Activated CD4-positive, alpha-beta T cell treated with anti-CD3 and anti-CD28 coated beads for 4 hours (primary cell): ENCODE measurements around the gene OR10H4.
"Not testable (repeated sequence)": the region's sequence is repeated elsewhere in the genome, so short reads cannot be mapped to it uniquely, and the experiment has no call there.

Source experiments
- DNase-seq, 2 donors: peaks; one replicate each; pipeline ENCODE4 v3.0.0-alpha.2; 2020

The OR10H4 gene

GRCh38 chr19:15945301-15945700 is 3.5 kb upstream of the OR10H4 start:
- no peak for DNase-seq

DNA sequence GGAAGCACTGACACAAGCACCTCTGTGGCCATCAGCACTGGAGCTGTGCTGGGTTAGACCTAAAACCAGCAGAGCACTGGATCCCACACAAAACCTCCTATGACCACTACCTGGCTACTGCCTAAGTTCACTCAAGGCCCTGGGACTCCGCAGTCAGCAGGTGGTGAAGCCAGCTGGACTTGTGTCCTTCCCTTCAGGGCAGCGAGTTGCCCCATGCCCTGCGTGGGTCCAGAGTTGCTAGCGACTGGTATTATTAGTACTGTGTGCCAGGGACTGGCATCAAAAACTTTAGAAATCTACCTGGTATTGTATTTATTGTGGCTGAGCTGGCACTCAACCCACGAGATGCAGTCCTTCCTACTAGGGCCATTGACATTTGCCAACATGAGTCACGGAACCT is 6.0 kb downstream of the OR10H4 start:
- DNase-seq, result no peak

DNA sequence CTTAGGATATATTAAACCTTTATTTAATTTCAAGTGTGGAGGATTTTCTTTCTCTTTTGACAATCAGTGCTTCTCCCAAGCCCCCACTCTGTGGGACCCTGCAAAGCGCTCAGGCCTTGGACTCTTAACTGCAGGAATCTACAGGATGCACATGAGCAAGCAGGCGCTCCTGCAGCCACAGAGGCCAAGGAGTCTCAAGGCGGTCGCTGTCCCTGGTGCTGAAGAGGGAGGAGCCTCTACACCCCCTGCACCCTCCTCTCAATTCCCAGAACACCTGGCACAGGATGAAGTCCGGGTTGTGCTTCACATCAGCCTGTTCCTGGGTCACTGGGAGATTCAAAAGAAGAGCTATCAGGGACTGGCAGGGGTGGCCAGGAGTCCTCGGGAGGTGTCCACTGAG is 13.5 kb downstream of the OR10H4 start:
- no peak for DNase-seq

GRCh38 chr19:15964231-15964630 is 15.4 kb downstream of the OR10H4 start:
- DNase-seq, result no peak

- DNase-seq, result no peak
These were observed 22.5 kb downstream of the OR10H4 start for GRCh38 chr19:15971224-15971780.

GRCh38 chr19:15972043-15972442 is 23.2 kb downstream of the OR10H4 start:
- not testable (repeated sequence) for DNase-seq

DNA sequence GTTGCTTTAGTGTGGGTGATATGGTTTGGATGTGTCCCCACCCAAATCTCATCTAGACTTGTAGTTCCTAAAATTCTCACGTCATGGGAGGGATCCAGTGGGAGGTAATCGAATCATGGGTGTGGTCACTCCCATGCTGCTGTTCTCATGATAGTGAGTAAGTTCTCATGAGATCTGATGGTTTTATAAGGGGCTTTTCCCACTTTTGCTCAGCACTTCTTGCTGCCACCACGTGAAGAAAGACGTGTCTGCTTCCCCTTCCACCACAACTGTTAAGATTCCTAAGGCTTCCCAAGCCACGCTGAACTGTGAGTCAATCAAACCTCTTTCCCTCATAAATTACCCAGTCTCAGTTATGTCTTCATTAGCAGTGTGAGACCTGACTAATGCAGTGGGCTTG is 26.0 kb downstream of the OR10H4 start:
- no peak for DNase-seq

GRCh38 chr19:15976836-15977689 is 28.3 kb downstream of the OR10H4 start:
- no peak for DNase-seq

- DNase-seq, result no peak
These were observed 28.9 kb downstream of the OR10H4 start for GRCh38 chr19:15977690-15978089.

GRCh38 chr19:15979293-15979692 is 30.5 kb downstream of the OR10H4 start:
- DNase-seq, result no peak

DNA sequence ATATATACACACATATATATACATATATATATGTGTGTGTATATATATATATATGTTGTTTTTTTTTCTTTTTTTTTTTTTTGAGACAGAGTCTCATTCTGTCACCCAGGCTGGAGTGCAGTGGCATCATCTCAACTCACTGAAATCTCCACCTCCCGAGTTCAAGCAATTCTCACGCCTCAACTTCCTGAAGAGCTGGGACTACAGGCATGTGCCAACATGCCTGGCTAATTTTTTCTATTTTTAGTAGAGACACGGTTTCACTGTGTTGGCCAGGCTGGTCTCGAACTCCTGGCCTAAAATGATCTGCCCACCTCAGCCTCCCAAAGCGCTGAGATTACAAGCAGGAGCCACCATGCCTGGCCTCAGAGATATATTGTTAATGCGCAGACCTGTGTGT is 37.0 kb downstream of the OR10H4 start:
- not testable (repeated sequence) for DNase-seq

- no peak for DNase-seq
These were observed 37.9 kb downstream of the OR10H4 start for GRCh38 chr19:15986701-15987100.

DNA sequence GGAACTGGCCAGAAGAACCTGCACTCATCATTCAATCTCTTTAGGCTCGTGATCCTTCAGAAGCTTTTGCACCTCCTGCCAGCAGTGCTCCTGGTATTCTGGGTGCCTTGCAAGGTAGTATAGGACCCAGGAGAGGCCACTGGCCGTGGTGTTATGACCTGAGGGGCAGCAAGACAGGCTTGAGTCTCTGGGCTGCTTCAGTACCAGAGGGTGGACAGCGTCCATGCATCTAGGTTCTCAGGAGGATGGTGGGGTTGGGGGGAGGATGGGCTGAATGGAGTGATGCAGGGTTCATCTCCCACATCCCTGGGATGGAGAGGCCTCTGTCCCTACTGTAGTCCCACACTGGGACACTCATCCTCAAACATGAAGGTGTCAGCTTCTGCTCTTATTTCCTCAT is 41.1 kb downstream of the OR10H4 start:
- DNase-seq, result no peak

DNA sequence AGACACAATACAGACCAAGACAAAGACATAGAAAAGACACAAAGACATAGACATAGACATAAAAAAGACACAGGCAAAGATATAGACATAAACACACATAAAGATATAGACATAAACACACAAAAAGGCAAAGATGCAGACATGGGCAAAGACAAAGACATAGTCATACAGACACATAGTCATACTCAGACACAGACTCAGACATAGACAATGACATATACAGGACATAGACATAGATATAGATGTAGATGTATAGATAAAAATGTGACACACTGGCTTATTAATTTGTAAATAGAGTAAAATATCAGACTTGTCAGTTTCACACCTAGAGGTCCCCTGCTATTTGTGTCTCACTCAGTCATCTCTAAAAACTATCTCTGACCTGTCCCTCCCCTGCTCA is 42.8 kb downstream of the OR10H4 start:
- DNase-seq, result no peak

GRCh38 chr19:15992014-15992413 is 43.2 kb downstream of the OR10H4 start:
- no peak for DNase-seq

DNA sequence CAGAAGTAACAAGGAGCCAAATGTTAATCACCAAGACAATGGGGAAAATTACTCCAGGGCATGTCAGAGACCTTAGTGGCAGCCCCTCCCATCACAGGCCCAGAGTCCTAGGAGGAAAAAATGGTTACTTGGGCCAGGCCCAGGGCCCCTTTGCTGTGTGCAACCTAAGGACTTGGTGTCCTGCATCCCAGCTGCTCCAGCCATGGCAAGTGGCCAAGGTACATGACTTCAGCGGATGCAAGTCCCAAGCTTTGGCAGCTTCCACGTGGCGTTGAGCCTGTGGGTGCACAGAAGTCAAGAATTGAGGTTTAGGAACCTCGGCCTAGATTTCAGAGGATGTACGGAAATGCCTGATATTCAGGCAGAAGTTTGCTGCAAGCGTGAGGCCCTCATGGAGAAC is 46.7 kb downstream of the OR10H4 start:
- no peak for DNase-seq

- no peak for DNase-seq
These were observed 49.4 kb downstream of the OR10H4 start for GRCh38 chr19:15998166-15998565.
